Measurements from ENCODE around the gene ABRACL.

Gene ABRACL

GRCh38 chr6:139028658-139029469, at the start of gene ABRACL:
TSS of gene ABRACL (plus strand) at chr6:139028745. CDS start at chr6:139034161, 5,416 bp downstream.
- H3K36me3 ChIP-seq, result no peaks in the 10 kb centered on the region
- H3K27me3 ChIP-seq, result no peaks in the 10 kb centered on the region
- H3K4me1 ChIP-seq (ENCODE audit: control insufficient read depth in 1 of 2, insufficient read depth in 1 of 2, low read depth in 1 of 2, low read length in 1 of 2), result peaks cover 34 to 39% of the 10 kb centered on the region in 2 experiments
- H3K4me3 ChIP-seq (ENCODE audit: low read depth in 1 of 2, low read length in 1 of 2), result peak within 1 kb of the TSS; percentile 93
- peak within 1 kb of the TSS; percentile 86 for H3K27ac ChIP-seq
- no peak for TF ChIP-seq CTCF (IDR thresholded peaks at IDR 0.05)
- H3K9me3 ChIP-seq, result no peaks in the 10 kb centered on the region

GRCh38 chr6:138979365-138979764, 49.2 kb upstream of the ABRACL start:
- Histone ChIP-seq H3K4me1 (ENCODE audit: control insufficient read depth in 1 of 2, insufficient read depth in 1 of 2, low read depth in 1 of 2, low read length in 1 of 2) (peaks cover 0 to 2% of the 10 kb centered on the region in 2 experiments), H3K9me3 (no peaks in the 10 kb centered on the region), H3K36me3 (no peaks in the 10 kb centered on the region), H3K27me3 (no peaks in the 10 kb centered on the region), H3K27ac (no peak overlapping the region), H3K4me3 (ENCODE audit: low read depth in 1 of 2, low read length in 1 of 2) (no peak overlapping the region)
- TF ChIP-seq CTCF (IDR thresholded peaks at IDR 0.05), result no peak

GRCh38 chr6:138979813-138980668, 48.5 kb upstream of the ABRACL start:
- H3K27me3 ChIP-seq, result no peaks in the 10 kb centered on the region
- H3K27ac ChIP-seq, result no peak overlapping the region
- H3K4me3 ChIP-seq (ENCODE audit: low read depth in 1 of 2, low read length in 1 of 2), result no peak overlapping the region
- H3K36me3 ChIP-seq, result no peaks in the 10 kb centered on the region
- no peaks in the 10 kb centered on the region for H3K9me3 ChIP-seq
- no peak for TF ChIP-seq CTCF (IDR thresholded peaks at IDR 0.05)
- H3K4me1 ChIP-seq (ENCODE audit: control insufficient read depth in 1 of 2, insufficient read depth in 1 of 2, low read depth in 1 of 2, low read length in 1 of 2), result peaks cover 0 to 3% of the 10 kb centered on the region in 2 experiments

GRCh38 chr6:138981416-138981815, 47.1 kb upstream of the ABRACL start:
- no peak overlapping the region for H3K4me3 ChIP-seq (ENCODE audit: low read depth in 1 of 2, low read length in 1 of 2)
- H3K36me3 ChIP-seq, result no peaks in the 10 kb centered on the region
- H3K4me1 ChIP-seq (ENCODE audit: control insufficient read depth in 1 of 2, insufficient read depth in 1 of 2, low read depth in 1 of 2, low read length in 1 of 2), result peaks cover 0 to 5% of the 10 kb centered on the region in 2 experiments
- no peaks in the 10 kb centered on the region for H3K27me3 ChIP-seq
- no peak for TF ChIP-seq CTCF (IDR thresholded peaks at IDR 0.05)
- H3K9me3 ChIP-seq, result no peaks in the 10 kb centered on the region
- H3K27ac ChIP-seq, result no peak overlapping the region

GRCh38 chr6:138986578-138986977, 42.0 kb upstream of the ABRACL start:
- peak overlapping the region in 1 of 2 experiments; percentile 84 for H3K4me3 ChIP-seq (ENCODE audit: low read depth in 1 of 2, low read length in 1 of 2)
- H3K36me3 ChIP-seq, result no peaks in the 10 kb centered on the region
- H3K27me3 ChIP-seq, result no peaks in the 10 kb centered on the region
- no peak for TF ChIP-seq CTCF (IDR thresholded peaks at IDR 0.05)
- no peak overlapping the region for H3K27ac ChIP-seq
- peaks cover 14 to 21% of the 10 kb centered on the region in 2 experiments for H3K4me1 ChIP-seq (ENCODE audit: control insufficient read depth in 1 of 2, insufficient read depth in 1 of 2, low read depth in 1 of 2, low read length in 1 of 2)
- no peaks in the 10 kb centered on the region for H3K9me3 ChIP-seq
